Renal cortex interstitium (tissue), 11 donors: ENCODE measurements around the gene BLMH. TPM values are rescaled to one million over a fixed set of nuclear protein-coding genes. Genes with fewer than 3 reads are reported as not detected.

Experiments
- DNase-seq, 11 donors: peaks; one replicate each; pipeline ENCODE4 v3.0.0-alpha.2; 2013; ENCODE audit warnings: low read depth in 9 of 11, low spot score in 4 of 11; ENCODE audit errors: extremely low read depth in 1 of 11
- polyA plus RNA-seq, 3 donors: library from polyadenylated mRNA; unstranded; fragments of 120-200 nt; gene quantifications; one replicate each; pipeline ENCODE4 v1.2.1, GENCODE V29; 2013; ENCODE audit not compliant: insufficient read length in 3 of 3

Gene BLMH
- polyA plus RNA-seq, 3 donors = 82.4 to 92.2 (median 86.0) TPM

- no peak for DNase-seq
Measured at GRCh38 chr17:30275911-30276310, 15.8 kb downstream of the BLMH start.

- no peak for DNase-seq
Measured at GRCh38 chr17:30274887-30275286, 16.9 kb downstream of the BLMH start.

DNA sequence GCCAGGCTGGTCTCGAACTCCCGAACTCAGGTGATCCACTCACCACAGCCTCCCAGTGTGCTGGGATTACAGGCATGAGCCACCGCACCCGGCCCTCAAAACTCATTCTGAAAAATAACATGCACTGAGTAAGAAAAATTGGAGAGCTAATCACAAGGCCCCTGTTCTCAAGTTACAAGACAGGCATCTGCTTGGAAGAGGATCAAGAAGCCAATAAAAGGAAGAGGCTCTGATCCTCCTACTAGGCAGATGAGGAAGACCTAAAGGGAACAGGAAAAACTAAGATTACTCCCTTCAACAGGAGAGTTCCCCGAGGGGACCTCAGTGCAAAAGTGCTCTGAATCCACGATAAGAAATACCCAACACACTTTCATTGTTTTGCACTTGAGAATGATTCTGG, 18.4 kb downstream of the BLMH start:
- no peak for DNase-seq

DNA sequence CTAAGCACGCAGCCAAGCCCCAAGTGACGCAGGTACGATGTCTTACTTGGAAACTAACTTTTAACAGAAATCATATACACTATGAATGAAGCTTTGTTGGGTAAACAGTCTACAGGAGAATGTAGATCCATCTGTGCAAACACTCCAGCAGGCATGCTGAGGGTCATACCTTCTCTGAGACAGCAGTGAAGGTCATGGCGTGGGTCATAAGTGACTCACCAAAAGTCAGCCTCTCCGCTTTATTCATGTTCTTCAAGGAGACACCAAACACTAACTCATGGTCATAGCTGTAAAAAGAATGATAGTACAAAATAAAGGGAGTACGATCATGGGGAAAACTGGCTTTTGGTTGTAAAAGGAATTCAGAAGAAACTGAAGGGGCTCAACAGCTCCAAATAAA, 20.6 kb downstream of the BLMH start:
- no peak for DNase-seq

DNA sequence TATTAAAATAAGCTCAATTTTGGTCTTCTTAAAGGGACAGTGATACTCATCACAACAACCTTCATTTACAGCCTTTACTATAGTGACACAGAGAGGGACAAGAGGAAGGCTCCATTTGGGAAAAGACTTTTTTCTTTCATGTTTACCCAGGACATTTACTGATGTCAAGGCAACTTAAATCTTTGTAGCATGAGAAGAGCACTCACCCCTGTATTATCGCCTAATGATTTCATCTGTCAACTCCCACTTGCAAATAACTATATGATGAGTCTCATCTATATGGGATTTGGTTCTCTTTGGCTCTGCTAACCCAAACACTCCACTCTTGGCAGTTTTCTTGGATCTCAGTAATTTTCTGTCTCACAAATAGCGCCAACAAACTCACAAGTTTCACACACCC, 24.1 kb downstream of the BLMH start:
- no peak for DNase-seq

GRCh38 chr17:30263552-30264333, 28.0 kb downstream of the BLMH start:
- peak in 6 of 11 donors; percentile 8 to 24 (median 12) for DNase-seq

GRCh38 chr17:30256756-30257506, 34.8 kb downstream of the BLMH start:
- DNase-seq = no peak

GRCh38 chr17:30254150-30254549, 37.6 kb downstream of the BLMH start:
- DNase-seq = no peak

GRCh38 chr17:30253312-30253711, 38.4 kb downstream of the BLMH start:
- no peak for DNase-seq

DNA sequence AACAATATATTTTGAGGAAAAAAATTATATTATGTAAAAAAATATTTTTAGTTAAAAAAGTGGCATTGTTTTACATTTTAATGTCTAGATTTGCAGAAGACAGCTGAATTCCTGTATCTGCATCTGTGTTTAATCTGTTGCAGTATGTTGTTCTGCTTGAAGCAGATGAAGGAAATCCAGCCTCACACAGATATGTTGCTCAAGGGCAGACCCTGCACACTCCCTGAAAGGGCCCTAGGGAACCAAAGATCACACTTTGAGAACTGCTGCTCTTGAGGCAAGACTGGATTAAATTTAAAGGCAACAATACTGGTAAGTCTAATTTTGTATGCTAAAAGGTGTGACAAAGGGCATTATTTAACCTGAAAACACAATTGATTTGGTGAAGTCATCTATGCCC, 39.8 kb downstream of the BLMH start:
- no peak for DNase-seq

DNA sequence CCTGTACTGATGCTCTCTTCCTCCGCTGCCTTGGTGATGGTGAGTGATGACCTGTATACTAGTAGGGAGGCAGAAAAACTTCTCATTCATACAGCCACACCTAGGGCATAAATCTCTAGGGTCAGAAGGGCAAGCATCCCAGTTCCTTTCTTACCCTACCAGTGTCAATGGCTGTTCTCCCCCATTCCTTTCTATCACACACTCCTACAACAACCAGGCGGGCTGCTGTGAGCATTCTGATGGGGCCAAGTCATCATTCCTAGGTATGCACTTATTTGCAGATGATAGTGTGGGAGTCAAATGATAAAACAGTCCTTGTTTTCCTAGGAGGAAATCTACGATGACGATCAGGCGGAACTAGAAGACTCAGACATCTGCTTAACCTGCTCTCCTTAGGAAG, 42.3 kb downstream of the BLMH start:
- no peak for DNase-seq

GRCh38 chr17:30248786-30249185, 43.0 kb downstream of the BLMH start:
- DNase-seq = no peak

- no peak for DNase-seq
Measured at GRCh38 chr17:30246460-30246859, 45.3 kb downstream of the BLMH start.

- DNase-seq = no peak
Measured at GRCh38 chr17:30244853-30245385, 46.8 kb downstream of the BLMH start.

DNA sequence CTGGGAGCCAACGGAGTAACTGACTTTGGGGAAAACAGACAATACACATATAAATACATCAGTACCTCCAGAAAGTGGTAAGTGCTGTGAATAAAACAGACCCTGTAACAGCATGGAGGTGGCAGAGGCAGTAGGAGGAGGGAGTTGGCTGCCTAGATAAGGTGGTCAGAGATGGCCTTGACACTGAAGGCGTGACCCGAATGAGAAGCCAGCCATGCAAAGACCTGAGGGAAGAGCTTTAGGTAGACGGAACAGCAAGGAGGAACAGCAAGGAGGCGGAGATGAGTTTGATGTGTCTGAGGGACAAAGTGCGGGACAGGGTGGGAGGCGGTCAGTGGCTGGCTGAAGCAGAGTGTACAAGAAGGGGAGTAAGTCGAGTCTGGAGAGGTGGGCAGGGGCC, 48.2 kb downstream of the BLMH start:
- no peak for DNase-seq

DNA sequence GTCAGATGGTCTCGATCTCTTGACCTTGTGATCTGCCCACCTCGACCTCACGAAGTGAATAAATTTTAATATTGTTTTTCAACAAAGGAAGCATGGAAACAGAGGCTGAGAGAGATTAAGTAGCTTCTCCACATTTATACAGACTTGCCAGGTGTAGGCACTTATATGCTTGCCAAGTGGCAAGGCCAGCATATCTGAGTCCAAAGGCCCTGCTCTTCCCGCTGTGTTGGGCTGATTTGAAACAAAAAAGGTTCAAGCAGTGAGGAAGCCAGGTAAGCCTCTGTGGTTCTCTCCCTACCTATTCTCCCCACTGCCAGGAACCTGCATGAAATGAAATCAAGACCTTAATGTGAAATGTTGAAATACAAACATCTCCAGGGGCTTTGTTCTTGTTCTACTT, 48.7 kb downstream of the BLMH start:
- no peak for DNase-seq

DNA sequence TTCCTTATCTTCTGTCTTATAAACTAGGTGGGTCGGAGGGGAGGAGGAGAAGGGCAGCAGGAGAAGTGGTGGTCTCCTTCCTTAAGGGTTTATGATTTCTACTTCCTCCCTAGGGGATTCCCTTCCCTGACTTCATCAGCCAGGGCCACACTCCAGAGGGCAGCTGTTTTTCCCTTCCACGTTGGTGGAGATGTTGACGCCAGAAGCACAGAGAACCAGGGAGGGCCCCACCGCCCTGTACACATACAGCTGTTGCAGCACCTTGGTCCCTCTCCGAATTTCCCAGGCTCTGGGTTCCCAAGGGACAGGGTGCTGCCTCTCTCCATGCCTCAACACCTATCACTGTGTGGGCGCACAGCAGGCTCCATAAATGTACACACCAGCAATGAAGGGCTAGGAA, 50.7 kb downstream of the BLMH start:
- DNase-seq = no peak

GRCh38 chr17:30240177-30240576, 51.6 kb downstream of the BLMH start:
- no peak for DNase-seq

- no peak for DNase-seq
Measured at GRCh38 chr17:30239089-30239462, 52.7 kb downstream of the BLMH start.

DNA sequence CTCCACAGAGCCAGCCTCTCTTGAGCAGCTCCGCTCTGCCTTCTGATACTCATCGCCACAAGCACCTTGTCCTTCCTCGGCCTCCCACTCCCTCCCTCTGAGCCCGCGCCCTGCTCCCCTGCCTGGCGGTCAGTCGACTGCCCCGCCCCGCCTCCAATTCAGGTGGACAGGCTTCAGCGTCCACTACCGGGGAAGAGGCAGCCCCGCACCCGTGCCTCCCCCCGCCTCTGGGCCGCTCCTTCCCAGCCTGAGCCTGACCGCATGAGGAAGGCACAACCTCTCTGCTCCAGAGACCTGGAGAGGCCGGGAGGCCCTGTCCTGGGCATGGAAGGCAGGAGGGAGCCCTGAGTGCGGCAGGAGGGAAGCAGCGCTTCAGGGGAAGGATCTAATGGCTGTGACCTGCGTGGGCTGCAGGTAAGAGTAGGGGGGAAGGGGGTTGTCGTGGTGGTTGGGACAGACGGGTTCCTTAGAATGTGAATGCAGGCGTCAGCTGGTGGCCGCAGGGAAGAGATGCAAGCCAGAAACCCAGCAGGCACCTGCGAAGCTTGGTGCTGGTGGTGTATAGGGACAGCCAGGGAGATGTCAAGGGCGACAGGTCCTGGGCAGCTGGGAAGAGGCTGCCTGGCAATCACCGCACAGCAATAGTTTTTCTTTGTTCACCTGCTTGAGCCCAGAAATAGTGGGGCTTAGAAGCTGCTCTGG, 53.2 kb downstream of the BLMH start:
- no peak for DNase-seq
